AG04449 (cell line): Measurements from ENCODE around the gene SERTAD4.

Experiments used
- CTCF ChIA-PET: fragments of 350-600 bp; formaldehyde crosslinking; extraction: SDS; loops from one replicate; lab custom pipeline; 2021; ENCODE audit warnings: antibody characterized with exemption; lab: Yijun Ruan, JAX
- POLR2A ChIA-PET: fragments of 400-600, 350-600 bp; formaldehyde crosslinking; extraction: SDS; loops from one replicate; lab custom pipeline; 2020; ENCODE audit warnings: antibody characterized with exemption, inconsistent platforms; lab: Yijun Ruan, JAX
- DNase-seq: peaks from one replicate; pipeline ENCODE4 v3.0.0-alpha.2; 2010; ENCODE audit warnings: low read depth, low spot score
- H3K4me3 ChIP-seq: 2 replicates; pipeline ENCODE4 v1.5.1; 2011; ENCODE audit warnings: low read depth, mild to moderate bottlenecking, control low read depth, low read length
- TF ChIP-seq, protein P1 (sequence below): IDR thresholded peaks from one replicate; pipeline ENCODE4 v1.5.1; 2011; ENCODE audit warnings: mild to moderate bottlenecking, moderate library complexity, low read length, control low read depth, inconsistent platforms; ENCODE audit not compliant: insufficient read depth; ENCODE audit errors: missing control alignments

The SERTAD4 gene

DNA sequence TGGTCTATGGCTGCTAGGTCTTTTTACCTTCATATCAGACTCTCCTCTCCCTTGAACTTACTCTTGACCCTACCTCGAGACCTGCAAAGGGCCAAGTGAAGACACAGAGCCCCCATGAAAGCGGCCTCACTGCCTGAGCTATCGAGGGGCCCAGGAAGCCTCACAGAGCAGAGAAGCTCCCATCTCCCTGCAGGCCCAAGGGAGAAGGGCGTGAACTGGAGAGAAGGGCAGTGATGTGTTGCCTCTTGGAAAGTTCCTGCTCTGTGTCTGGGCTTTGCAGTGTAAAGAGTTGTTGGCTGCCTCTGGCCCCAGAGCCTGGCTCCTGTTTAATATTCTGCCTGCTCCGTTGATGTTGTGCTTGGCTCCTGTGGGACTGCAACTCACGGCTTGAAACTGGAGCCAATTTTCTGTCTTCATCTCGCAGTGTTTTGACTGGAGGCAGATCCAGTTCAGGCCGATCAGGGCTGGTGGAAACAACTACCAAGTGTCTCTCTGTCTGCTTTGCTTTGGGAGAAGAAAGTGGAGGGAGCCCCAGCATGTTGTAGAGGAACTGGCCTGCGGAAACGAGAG lies 4.3 kb downstream of the SERTAD4 start:
- H3K4me3 ChIP-seq, result no peak overlapping the region
- POLR2A ChIA-PET, result no interaction called here
- DNase-seq, result no peak
- CTCF ChIA-PET, result interaction anchor here (1.8 kb wide), 1 partner anchor 74 kb away, joined by 9 read pairs; no protein-coding TSS in a partner anchor
- TF ChIP-seq, protein P1, sequence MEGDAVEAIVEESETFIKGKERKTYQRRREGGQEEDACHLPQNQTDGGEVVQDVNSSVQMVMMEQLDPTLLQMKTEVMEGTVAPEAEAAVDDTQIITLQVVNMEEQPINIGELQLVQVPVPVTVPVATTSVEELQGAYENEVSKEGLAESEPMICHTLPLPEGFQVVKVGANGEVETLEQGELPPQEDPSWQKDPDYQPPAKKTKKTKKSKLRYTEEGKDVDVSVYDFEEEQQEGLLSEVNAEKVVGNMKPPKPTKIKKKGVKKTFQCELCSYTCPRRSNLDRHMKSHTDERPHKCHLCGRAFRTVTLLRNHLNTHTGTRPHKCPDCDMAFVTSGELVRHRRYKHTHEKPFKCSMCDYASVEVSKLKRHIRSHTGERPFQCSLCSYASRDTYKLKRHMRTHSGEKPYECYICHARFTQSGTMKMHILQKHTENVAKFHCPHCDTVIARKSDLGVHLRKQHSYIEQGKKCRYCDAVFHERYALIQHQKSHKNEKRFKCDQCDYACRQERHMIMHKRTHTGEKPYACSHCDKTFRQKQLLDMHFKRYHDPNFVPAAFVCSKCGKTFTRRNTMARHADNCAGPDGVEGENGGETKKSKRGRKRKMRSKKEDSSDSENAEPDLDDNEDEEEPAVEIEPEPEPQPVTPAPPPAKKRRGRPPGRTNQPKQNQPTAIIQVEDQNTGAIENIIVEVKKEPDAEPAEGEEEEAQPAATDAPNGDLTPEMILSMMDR, result no peak

GRCh38 chr1:210237479-210237878 lies 4.9 kb downstream of the SERTAD4 start:
- POLR2A ChIA-PET, result interaction anchor here (1.1 kb wide), 1 partner anchor 25 kb away, joined by 5 read pairs; no protein-coding TSS in a partner anchor

GRCh38 chr1:210237981-210238380 lies 5.4 kb downstream of the SERTAD4 start:
- CTCF ChIA-PET, result interaction anchor here (0.8 to 1.8 kb wide), 3 partner anchors 15 to 73 kb away, joined by 3 to 9 read pairs (median 4); no protein-coding TSS in a partner anchor
- POLR2A ChIA-PET, result interaction anchor here (1.1 kb wide), 1 partner anchor 25 kb away, joined by 5 read pairs; no protein-coding TSS in a partner anchor
- TF ChIP-seq, protein P1, result no peak
- no peak overlapping the region for H3K4me3 ChIP-seq
- no peak for DNase-seq

More at GRCh38 chr1:210237479-210237878, 4.9 kb downstream of the SERTAD4 start:
- TF ChIP-seq, protein P1, result no peak
- no peak overlapping the region for H3K4me3 ChIP-seq
- DNase-seq, result no peak
- CTCF ChIA-PET, result interaction anchor here (1.2 to 1.8 kb wide), 2 partner anchors 21 to 74 kb away, joined by 4 to 9 read pairs; no protein-coding TSS in a partner anchor

GRCh38 chr1:210239349-210240111 lies 6.9 kb downstream of the SERTAD4 start:
- ChIA-PET CTCF (interaction anchor here (0.8 to 1.7 kb wide), 7 partner anchors 12 to 96 kb away, joined by 3 to 6 read pairs (median 4); no protein-coding TSS in a partner anchor), POLR2A (interaction anchor here (0.6 to 1.9 kb wide), 3 partner anchors 23 to 53 kb away, joined by 3 to 5 read pairs (median 4); no protein-coding TSS in a partner anchor)
- TF ChIP-seq, protein P1, result peak; percentile 50
- H3K4me3 ChIP-seq, result no peak overlapping the region
- DNase-seq, result peak; percentile 73

DNA sequence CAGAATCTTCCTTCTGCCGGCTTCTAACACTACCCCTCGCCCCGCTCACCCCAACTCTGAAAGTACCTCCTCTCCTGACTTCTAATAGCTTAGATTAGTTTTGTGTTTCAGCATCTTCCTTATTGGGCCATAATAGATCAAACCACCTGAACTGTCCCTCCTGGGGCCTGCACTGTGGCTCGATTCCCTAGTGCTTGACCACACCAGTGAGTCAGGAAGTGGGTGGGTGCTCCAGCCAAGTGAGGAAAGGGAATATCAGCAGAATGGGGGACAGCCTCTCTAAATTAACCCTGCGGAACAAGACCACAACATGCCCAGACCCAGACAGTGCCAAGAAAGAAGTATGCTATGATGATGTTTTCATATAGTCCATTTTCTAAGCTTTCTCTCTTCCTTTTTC lies 8.5 kb downstream of the SERTAD4 start:
- ChIA-PET POLR2A (no interaction called here), CTCF (interaction anchor here (1.7 kb wide), 1 partner anchor 71 kb away, joined by 6 read pairs; no protein-coding TSS in a partner anchor)
- no peak for DNase-seq
- H3K4me3 ChIP-seq, result no peak overlapping the region
- TF ChIP-seq, protein P1, result no peak

GRCh38 chr1:210244746-210245367 lies 12.3 kb downstream of the SERTAD4 start:
- H3K4me3 ChIP-seq, result no peak overlapping the region
- POLR2A ChIA-PET, result no interaction called here
- no peak for DNase-seq
- CTCF ChIA-PET, result interaction anchor here (1.1 to 1.4 kb wide), 2 partner anchors 9 to 11 kb away, joined by 3 read pairs; no protein-coding TSS in a partner anchor
- TF ChIP-seq, protein P1, result no peak
